ENCODE results near the gene SLC39A2. TPM values are rescaled to one million over a fixed set of nuclear protein-coding genes. Genes with fewer than 3 reads are reported as not detected.
"Not testable (repeated sequence)": the region's sequence is repeated elsewhere in the genome, so short reads cannot be mapped to it uniquely, and the experiment has no call there.

Gene SLC39A2
- total RNA-seq, 1 donor from 2014 or later, result 0.25 TPM

DNA sequence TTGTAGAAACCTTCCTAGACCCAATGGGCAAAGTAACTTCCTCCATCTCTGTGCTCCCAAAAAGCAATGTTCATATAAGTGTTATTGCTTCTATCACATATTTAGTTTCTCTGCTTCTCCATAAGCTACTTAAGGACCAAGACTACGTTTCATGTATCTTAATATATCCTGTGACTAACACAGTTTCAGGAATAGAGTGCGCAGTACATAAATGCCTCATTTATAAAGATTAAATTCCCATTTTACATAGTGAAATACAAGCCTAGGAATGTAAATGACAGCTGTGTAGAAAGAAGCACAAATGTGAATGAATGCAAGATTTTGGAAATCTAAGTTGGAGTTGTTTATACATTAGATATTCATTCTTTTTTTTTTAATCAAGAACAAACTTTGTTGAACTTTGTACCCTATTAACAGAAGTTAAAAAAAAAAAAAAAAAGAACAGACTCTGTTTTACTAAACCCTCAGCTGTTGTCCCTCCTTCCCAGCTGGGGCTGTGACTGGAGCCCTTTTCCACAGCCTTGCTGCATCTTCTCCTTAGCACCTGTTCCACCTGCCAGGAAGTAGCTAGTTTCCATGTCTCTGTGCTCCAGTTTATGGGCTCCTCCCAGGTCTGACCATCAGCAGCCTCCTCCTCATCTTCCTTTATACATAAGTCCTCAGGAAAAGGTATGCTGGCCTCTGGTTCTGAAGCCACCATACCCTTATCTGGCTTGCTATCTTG, 16.3 kb upstream of the SLC39A2 start:
- Histone ChIP-seq H3K4me3 (ENCODE audit: low read depth, low read length) (no peak overlapping the region), H3K36me3 (ENCODE audit: control insufficient read depth, insufficient read depth, low read length) (no peaks in the 10 kb centered on the region), H3K27me3 (ENCODE audit: control insufficient read depth, insufficient read depth, low read length) (no peaks in the 10 kb centered on the region)
- no peak for DNase-seq (ENCODE audit: low read depth)
- TF ChIP-seq, protein P1, sequence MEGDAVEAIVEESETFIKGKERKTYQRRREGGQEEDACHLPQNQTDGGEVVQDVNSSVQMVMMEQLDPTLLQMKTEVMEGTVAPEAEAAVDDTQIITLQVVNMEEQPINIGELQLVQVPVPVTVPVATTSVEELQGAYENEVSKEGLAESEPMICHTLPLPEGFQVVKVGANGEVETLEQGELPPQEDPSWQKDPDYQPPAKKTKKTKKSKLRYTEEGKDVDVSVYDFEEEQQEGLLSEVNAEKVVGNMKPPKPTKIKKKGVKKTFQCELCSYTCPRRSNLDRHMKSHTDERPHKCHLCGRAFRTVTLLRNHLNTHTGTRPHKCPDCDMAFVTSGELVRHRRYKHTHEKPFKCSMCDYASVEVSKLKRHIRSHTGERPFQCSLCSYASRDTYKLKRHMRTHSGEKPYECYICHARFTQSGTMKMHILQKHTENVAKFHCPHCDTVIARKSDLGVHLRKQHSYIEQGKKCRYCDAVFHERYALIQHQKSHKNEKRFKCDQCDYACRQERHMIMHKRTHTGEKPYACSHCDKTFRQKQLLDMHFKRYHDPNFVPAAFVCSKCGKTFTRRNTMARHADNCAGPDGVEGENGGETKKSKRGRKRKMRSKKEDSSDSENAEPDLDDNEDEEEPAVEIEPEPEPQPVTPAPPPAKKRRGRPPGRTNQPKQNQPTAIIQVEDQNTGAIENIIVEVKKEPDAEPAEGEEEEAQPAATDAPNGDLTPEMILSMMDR (IDR thresholded peaks at IDR 0.05; ENCODE audit: insufficient read depth, low read length, poor library complexity, severe bottlenecking), result no peak

DNA sequence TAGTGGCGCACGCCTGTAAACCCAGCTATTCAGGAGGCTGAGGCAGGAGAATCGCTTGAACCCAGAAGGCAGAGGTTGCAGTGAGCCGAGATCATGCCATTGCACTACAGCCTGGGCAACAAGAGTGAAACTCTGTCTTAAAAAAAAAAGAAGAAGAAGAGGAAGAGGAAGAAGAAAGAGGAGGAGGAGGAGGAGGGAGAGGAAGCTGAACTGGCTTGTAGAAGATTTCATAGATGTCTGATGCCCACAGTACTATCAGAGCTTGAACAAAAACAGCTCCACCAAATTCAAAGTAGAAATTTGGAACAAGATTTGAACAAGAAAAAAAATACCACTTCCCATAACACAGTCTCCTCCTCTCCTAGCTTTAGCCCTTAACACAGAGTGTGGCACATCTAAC, 13.4 kb upstream of the SLC39A2 start:
- DNase-seq (ENCODE audit: low read depth); H3K36me3 ChIP-seq (ENCODE audit: control insufficient read depth, insufficient read depth, low read length); H3K4me3 ChIP-seq (ENCODE audit: low read depth, low read length); H3K27me3 ChIP-seq (ENCODE audit: control insufficient read depth, insufficient read depth, low read length): not testable (repeated sequence)

DNA sequence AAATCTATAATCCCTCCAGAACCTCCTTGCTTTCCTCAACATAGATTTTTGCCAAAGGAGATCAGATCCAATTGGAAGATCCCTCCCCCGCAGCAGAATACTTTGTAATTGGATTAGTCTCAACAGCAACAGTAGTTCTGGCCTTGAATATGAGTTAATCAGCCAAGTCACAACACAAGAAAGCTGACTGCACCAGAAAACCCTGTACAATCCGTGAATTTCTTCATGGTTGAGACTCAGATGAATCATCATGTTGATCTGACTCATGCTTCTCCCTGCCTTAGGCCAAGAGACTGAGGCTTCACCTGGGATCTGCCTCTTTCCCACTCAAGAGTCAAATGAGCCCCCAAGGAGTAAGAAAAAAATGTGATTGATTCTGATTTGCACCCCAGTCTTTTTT, 12.3 kb upstream of the SLC39A2 start:
- TF ChIP-seq, protein P1 (IDR thresholded peaks at IDR 0.05; ENCODE audit: insufficient read depth, low read length, poor library complexity, severe bottlenecking), result no peak
- Histone ChIP-seq H3K27me3 (ENCODE audit: control insufficient read depth, insufficient read depth, low read length) (no peaks in the 10 kb centered on the region), H3K36me3 (ENCODE audit: control insufficient read depth, insufficient read depth, low read length) (peaks cover under 1% of the 10 kb centered on the region), H3K4me3 (ENCODE audit: low read depth, low read length) (no peak overlapping the region)
- DNase-seq (ENCODE audit: low read depth), result peak; percentile 92

- Histone ChIP-seq H3K36me3 (ENCODE audit: control insufficient read depth, insufficient read depth, low read length) (peaks cover 3% of the 10 kb centered on the region), H3K4me3 (ENCODE audit: low read depth, low read length) (peak overlapping the region; percentile 11), H3K27me3 (ENCODE audit: control insufficient read depth, insufficient read depth, low read length) (no peaks in the 10 kb centered on the region)
- no peak for DNase-seq (ENCODE audit: low read depth)
- TF ChIP-seq, protein P1 (IDR thresholded peaks at IDR 0.05; ENCODE audit: insufficient read depth, low read length, poor library complexity, severe bottlenecking), result no peak
These were observed 10.2 kb upstream of the SLC39A2 start for GRCh38 chr14:20988717-20989470.

- Histone ChIP-seq H3K36me3 (ENCODE audit: control insufficient read depth, insufficient read depth, low read length) (peaks cover 3% of the 10 kb centered on the region), H3K4me3 (ENCODE audit: low read depth, low read length) (peak overlapping the region; percentile 11), H3K27me3 (ENCODE audit: control insufficient read depth, insufficient read depth, low read length) (no peaks in the 10 kb centered on the region)
- DNase-seq (ENCODE audit: low read depth), result no peak
- TF ChIP-seq, protein P1 (IDR thresholded peaks at IDR 0.05; ENCODE audit: insufficient read depth, low read length, poor library complexity, severe bottlenecking), result no peak
These were observed 9.7 kb upstream of the SLC39A2 start for GRCh38 chr14:20989471-20989786.

GRCh38 chr14:20989787-20990600, 9.1 kb upstream of the SLC39A2 start, which contains the start of gene METTL17:
METTL17 (plus strand) TSS chr14:20989980; CDS start chr14:20990003, 23 bp downstream.
- DNase-seq (ENCODE audit: low read depth), result peak; percentile 92
- Histone ChIP-seq H3K36me3 (ENCODE audit: control insufficient read depth, insufficient read depth, low read length) (peaks cover 3% of the 10 kb centered on the region), H3K27me3 (ENCODE audit: control insufficient read depth, insufficient read depth, low read length) (no peaks in the 10 kb centered on the region), H3K4me3 (ENCODE audit: low read depth, low read length) (peak within 1 kb of the TSS; percentile 79)
- TF ChIP-seq, protein P1 (IDR thresholded peaks at IDR 0.05; ENCODE audit: insufficient read depth, low read length, poor library complexity, severe bottlenecking), result peak; percentile 67
